GM23338 (cell line): ENCODE results near the gene SPATA13.

Experiments used
- CREB1 ChIP-seq: fragments of 250-450 bp; sonication (Bioruptor Pico); IDR thresholded peaks from 2 replicates; pipeline ENCODE4 v1.5.0; 2020; ENCODE audit warnings: low read depth, mild to moderate bottlenecking, moderate library complexity
- EZH2 ChIP-seq: fragments of 200-600 bp; sonication (generic); IDR thresholded peaks from one replicate; pipeline ENCODE4 v1.8.0; 2017; ENCODE audit warnings: antibody characterized with exemption, mild to moderate bottlenecking, low read depth; ENCODE audit not compliant: unreplicated experiment
- POLR2AphosphoS5 ChIP-seq: IDR thresholded peaks from 2 replicates; pipeline ENCODE4 v1.6.1; 2016; ENCODE audit warnings: antibody characterized with exemption, low read depth
- TF ChIP-seq, protein P1 (sequence below), 2 experiments: fragments of 200-600 bp in 1 of 2; sonication (generic) in 1 of 2; conservative IDR thresholded peaks; 2 replicates each; pipeline versions ENCODE4 v1.5.1 to v1.6.1; 2016 to 2017; ENCODE audit warnings: antibody characterized with exemption in 2 of 2, low read depth in 2 of 2, mild to moderate bottlenecking in 2 of 2, moderate library complexity in 1 of 2
- TF ChIP-seq, protein P2 (sequence below): fragments of 250-450 bp; sonication (Bioruptor Pico); IDR thresholded peaks from 2 replicates; pipeline ENCODE4 v1.5.0; 2020; ENCODE audit warnings: mild to moderate bottlenecking, moderate library complexity
- TF ChIP-seq, protein P3 (sequence below): IDR thresholded peaks from 2 replicates; pipeline ENCODE4 v1.6.1; 2016; ENCODE audit warnings: antibody characterized with exemption
- TF ChIP-seq, protein P4 (sequence below): IDR thresholded peaks from one replicate; pipeline ENCODE4 v1.6.1; 2018; ENCODE audit warnings: antibody characterized with exemption; ENCODE audit not compliant: unreplicated experiment

DNA sequence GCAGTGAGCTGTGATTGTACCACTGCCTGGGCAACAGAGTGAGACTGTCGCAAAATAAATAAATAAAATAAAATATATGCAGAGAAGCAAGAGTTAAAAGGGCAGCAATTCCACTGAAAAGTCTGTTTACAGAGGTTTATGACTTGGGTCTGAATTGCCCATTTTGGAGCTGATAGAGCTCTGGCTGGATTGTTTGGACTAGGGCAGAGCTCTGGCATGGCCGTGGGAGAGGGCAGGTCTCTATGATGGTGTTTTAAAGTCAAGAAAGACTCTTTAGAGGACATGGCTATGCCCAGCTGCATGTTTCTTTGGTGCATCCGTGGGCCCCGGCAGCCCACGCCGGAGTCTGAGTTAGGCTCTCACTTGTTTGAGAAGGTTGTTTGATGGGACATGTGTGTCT, 84.3 kb downstream of the SPATA13 start:
- TF ChIP-seq, protein P1, sequence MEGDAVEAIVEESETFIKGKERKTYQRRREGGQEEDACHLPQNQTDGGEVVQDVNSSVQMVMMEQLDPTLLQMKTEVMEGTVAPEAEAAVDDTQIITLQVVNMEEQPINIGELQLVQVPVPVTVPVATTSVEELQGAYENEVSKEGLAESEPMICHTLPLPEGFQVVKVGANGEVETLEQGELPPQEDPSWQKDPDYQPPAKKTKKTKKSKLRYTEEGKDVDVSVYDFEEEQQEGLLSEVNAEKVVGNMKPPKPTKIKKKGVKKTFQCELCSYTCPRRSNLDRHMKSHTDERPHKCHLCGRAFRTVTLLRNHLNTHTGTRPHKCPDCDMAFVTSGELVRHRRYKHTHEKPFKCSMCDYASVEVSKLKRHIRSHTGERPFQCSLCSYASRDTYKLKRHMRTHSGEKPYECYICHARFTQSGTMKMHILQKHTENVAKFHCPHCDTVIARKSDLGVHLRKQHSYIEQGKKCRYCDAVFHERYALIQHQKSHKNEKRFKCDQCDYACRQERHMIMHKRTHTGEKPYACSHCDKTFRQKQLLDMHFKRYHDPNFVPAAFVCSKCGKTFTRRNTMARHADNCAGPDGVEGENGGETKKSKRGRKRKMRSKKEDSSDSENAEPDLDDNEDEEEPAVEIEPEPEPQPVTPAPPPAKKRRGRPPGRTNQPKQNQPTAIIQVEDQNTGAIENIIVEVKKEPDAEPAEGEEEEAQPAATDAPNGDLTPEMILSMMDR (conservative IDR thresholded peaks at IDR 0.05; ENCODE audit: low read depth in 2 of 2): no peak
- TF ChIP-seq POLR2AphosphoS5: no peak
- TF ChIP-seq, protein P2, sequence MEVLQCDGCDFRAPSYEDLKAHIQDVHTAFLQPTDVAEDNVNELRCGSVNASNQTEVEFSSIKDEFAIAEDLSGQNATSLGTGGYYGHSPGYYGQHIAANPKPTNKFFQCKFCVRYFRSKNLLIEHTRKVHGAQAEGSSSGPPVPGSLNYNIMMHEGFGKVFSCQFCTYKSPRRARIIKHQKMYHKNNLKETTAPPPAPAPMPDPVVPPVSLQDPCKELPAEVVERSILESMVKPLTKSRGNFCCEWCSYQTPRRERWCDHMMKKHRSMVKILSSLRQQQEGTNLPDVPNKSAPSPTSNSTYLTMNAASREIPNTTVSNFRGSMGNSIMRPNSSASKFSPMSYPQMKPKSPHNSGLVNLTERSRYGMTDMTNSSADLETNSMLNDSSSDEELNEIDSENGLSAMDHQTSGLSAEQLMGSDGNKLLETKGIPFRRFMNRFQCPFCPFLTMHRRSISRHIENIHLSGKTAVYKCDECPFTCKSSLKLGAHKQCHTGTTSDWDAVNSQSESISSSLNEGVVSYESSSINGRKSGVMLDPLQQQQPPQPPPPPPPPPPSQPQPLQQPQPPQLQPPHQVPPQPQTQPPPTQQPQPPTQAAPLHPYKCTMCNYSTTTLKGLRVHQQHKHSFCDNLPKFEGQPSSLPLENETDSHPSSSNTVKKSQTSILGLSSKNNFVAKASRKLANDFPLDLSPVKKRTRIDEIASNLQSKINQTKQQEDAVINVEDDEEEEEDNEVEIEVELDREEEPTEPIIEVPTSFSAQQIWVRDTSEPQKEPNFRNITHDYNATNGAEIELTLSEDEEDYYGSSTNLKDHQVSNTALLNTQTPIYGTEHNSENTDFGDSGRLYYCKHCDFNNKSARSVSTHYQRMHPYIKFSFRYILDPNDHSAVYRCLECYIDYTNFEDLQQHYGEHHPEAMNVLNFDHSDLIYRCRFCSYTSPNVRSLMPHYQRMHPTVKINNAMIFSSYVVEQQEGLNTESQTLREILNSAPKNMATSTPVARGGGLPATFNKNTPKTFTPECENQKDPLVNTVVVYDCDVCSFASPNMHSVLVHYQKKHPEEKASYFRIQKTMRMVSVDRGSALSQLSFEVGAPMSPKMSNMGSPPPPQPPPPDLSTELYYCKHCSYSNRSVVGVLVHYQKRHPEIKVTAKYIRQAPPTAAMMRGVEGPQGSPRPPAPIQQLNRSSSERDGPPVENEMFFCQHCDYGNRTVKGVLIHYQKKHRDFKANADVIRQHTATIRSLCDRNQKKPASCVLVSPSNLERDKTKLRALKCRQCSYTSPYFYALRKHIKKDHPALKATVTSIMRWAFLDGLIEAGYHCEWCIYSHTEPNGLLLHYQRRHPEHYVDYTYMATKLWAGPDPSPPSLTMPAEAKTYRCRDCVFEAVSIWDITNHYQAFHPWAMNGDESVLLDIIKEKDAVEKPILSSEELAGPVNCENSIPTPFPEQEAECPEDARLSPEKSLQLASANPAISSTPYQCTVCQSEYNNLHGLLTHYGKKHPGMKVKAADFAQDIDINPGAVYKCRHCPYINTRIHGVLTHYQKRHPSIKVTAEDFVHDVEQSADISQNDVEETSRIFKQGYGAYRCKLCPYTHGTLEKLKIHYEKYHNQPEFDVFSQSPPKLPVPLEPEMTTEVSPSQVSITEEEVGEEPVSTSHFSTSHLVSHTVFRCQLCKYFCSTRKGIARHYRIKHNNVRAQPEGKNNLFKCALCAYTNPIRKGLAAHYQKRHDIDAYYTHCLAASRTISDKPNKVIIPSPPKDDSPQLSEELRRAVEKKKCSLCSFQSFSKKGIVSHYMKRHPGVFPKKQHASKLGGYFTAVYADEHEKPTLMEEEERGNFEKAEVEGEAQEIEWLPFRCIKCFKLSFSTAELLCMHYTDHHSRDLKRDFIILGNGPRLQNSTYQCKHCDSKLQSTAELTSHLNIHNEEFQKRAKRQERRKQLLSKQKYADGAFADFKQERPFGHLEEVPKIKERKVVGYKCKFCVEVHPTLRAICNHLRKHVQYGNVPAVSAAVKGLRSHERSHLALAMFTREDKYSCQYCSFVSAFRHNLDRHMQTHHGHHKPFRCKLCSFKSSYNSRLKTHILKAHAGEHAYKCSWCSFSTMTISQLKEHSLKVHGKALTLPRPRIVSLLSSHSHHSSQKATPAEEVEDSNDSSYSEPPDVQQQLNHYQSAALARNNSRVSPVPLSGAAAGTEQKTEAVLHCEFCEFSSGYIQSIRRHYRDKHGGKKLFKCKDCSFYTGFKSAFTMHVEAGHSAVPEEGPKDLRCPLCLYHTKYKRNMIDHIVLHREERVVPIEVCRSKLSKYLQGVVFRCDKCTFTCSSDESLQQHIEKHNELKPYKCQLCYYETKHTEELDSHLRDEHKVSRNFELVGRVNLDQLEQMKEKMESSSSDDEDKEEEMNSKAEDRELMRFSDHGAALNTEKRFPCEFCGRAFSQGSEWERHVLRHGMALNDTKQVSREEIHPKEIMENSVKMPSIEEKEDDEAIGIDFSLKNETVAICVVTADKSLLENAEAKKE: no peak
- TF ChIP-seq EZH2: no peak
- TF ChIP-seq, protein P3, sequence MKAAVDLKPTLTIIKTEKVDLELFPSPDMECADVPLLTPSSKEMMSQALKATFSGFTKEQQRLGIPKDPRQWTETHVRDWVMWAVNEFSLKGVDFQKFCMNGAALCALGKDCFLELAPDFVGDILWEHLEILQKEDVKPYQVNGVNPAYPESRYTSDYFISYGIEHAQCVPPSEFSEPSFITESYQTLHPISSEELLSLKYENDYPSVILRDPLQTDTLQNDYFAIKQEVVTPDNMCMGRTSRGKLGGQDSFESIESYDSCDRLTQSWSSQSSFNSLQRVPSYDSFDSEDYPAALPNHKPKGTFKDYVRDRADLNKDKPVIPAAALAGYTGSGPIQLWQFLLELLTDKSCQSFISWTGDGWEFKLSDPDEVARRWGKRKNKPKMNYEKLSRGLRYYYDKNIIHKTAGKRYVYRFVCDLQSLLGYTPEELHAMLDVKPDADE: no peak
- no peak for TF ChIP-seq CREB1 (CRISPR knock-in tag)
- TF ChIP-seq, protein P4, sequence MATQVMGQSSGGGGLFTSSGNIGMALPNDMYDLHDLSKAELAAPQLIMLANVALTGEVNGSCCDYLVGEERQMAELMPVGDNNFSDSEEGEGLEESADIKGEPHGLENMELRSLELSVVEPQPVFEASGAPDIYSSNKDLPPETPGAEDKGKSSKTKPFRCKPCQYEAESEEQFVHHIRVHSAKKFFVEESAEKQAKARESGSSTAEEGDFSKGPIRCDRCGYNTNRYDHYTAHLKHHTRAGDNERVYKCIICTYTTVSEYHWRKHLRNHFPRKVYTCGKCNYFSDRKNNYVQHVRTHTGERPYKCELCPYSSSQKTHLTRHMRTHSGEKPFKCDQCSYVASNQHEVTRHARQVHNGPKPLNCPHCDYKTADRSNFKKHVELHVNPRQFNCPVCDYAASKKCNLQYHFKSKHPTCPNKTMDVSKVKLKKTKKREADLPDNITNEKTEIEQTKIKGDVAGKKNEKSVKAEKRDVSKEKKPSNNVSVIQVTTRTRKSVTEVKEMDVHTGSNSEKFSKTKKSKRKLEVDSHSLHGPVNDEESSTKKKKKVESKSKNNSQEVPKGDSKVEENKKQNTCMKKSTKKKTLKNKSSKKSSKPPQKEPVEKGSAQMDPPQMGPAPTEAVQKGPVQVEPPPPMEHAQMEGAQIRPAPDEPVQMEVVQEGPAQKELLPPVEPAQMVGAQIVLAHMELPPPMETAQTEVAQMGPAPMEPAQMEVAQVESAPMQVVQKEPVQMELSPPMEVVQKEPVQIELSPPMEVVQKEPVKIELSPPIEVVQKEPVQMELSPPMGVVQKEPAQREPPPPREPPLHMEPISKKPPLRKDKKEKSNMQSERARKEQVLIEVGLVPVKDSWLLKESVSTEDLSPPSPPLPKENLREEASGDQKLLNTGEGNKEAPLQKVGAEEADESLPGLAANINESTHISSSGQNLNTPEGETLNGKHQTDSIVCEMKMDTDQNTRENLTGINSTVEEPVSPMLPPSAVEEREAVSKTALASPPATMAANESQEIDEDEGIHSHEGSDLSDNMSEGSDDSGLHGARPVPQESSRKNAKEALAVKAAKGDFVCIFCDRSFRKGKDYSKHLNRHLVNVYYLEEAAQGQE: no peak
